H7 (cell line): ENCODE data around the gene PPP1R15A. TPM values are rescaled to one million over a fixed set of nuclear protein-coding genes. Genes with fewer than 3 reads are reported as not detected.
"Not testable (repeated sequence)": the region's sequence is repeated elsewhere in the genome, so short reads cannot be mapped to it uniquely, and the experiment has no call there.

ENCODE experiments used
- DNase-seq: peaks from one replicate; pipeline ENCODE4 v3.0.0; 2012
- H3K27me3 ChIP-seq: 2 replicates; pipeline ENCODE4 v1.6.0; 2011; ENCODE audit warnings: mild to moderate bottlenecking, low read length; ENCODE audit not compliant: control insufficient read depth, insufficient read depth
- H3K36me3 ChIP-seq: replicated peaks from 2 replicates; pipeline ENCODE4 v1.5.1; 2011; ENCODE audit warnings: low read length; ENCODE audit not compliant: control insufficient read depth, insufficient read depth
- H3K4me3 ChIP-seq: 2 replicates; pipeline ENCODE4 v1.5.1; 2011; ENCODE audit warnings: low read depth, mild to moderate bottlenecking, control low read depth, low read length, moderate library complexity; ENCODE audit not compliant: insufficient read depth
- total RNA-seq: library from RNA; depleted of rRNA; stranded (reverse); fragments of >200 nt; shearing (Covaris generic); gene quantifications from 2 replicates; pipeline ENCODE4 v1.2.3, GENCODE V29; 2014

Gene PPP1R15A
- total RNA-seq, 1 experiment from 2014 or later, result 20.3 TPM

GRCh38 chr19:48905664-48906063, 33.4 kb downstream of the PPP1R15A start:
- DNase-seq, result peak; percentile 71
- H3K4me3 ChIP-seq, result no peak overlapping the region
- H3K27me3 ChIP-seq, result no peaks in the 10 kb centered on the region
- H3K36me3 ChIP-seq, result peaks cover 14% of the 10 kb centered on the region

GRCh38 chr19:48906324-48906723, 34.1 kb downstream of the PPP1R15A start:
- Histone ChIP-seq H3K4me3 (no peak overlapping the region), H3K36me3 (peaks cover 14% of the 10 kb centered on the region), H3K27me3 (no peaks in the 10 kb centered on the region)
- DNase-seq, result no peak

- Histone ChIP-seq H3K27me3 (no peaks in the 10 kb centered on the region), H3K4me3 (no peak overlapping the region), H3K36me3 (peaks cover 12% of the 10 kb centered on the region)
- peak; percentile 16 for DNase-seq
Measured at GRCh38 chr19:48907671-48908070, 35.5 kb downstream of the PPP1R15A start.

DNA sequence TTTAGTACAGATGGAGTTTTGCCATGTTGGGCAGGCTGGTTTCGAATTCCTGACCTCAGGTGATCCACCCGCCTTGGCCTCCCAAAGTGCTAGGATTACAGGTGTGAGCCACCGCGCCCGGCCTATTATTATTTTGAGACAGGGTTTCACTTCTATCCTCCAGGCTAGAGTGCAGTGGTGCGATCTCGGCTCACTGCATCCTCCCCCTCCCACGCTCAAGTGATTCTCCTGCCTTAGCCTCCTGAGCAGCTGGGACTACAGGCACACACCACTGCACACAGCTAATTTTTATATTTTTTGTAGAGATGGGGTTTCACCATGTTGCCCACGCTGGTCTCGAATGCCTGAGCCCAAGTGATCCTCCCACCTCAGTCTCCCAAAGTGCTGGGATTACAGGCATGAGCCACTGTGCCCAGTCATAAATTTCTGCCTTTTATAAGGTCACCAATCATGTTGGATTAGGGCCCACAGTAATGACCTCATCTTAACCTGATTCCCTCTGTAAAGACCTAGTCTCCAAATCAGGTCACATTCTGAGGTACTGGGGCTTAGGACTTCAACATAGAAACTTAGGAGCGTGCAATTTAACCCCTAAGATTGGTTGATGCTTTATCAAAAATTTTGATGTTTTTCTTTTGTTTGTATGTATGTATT, 37.3 kb downstream of the PPP1R15A start:
- not testable (repeated sequence) for H3K27me3 ChIP-seq, H3K4me3 ChIP-seq, DNase-seq
- peaks cover 26% of the 10 kb centered on the region for H3K36me3 ChIP-seq

- no peaks in the 10 kb centered on the region for H3K27me3 ChIP-seq
- no peak for DNase-seq
- peaks cover 22% of the 10 kb centered on the region for H3K36me3 ChIP-seq
- no peak overlapping the region for H3K4me3 ChIP-seq
Measured at GRCh38 chr19:48910803-48911202, 38.6 kb downstream of the PPP1R15A start.

GRCh38 chr19:48913114-48913889, 41.1 kb downstream of the PPP1R15A start:
- H3K36me3 ChIP-seq, result peaks cover 22% of the 10 kb centered on the region

GRCh38 chr19:48914181-48914580, 42.0 kb downstream of the PPP1R15A start:
- no peak for DNase-seq
- H3K4me3 ChIP-seq, result no peak overlapping the region
- H3K36me3 ChIP-seq, result peaks cover 20% of the 10 kb centered on the region
- no peaks in the 10 kb centered on the region for H3K27me3 ChIP-seq

More at GRCh38 chr19:48913114-48913889, 41.1 kb downstream of the PPP1R15A start:
- H3K4me3 ChIP-seq, result no peak overlapping the region
- H3K27me3 ChIP-seq, result no peaks in the 10 kb centered on the region
- peak; percentile 75 for DNase-seq

GRCh38 chr19:48915757-48916156, 43.5 kb downstream of the PPP1R15A start:
- Histone ChIP-seq H3K4me3 (no peak overlapping the region), H3K36me3 (peaks cover 23% of the 10 kb centered on the region), H3K27me3 (no peaks in the 10 kb centered on the region)
- no peak for DNase-seq

GRCh38 chr19:48918071-48918470, 45.9 kb downstream of the PPP1R15A start:
- no peak for DNase-seq
- H3K4me3 ChIP-seq, result no peak overlapping the region

DNA sequence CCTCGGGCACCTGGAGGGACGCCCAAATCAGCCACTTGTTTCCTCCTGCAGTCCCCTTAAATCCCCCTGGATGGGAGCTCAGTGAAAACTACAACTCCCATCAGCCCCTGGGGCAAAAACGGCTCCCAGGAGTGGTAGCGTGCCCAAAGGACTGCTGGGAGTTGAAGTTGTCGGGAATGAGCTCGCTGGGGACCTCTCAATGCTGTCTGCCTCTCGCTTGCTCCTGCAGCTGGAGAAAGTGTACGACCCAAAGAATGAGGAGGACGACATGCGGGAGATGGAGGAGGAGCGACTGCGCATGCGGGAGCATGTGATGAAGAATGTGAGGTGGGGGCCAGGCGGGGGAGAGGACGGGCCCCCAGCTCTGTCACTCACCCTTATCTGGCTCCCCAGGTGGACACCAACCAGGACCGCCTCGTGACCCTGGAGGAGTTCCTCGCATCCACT, 46.6 kb downstream of the PPP1R15A start:
- Histone ChIP-seq H3K27me3 (no peaks in the 10 kb centered on the region), H3K36me3 (peaks cover 17% of the 10 kb centered on the region), H3K4me3 (no peak overlapping the region)
- DNase-seq, result peak; percentile 91

More at GRCh38 chr19:48918071-48918470, 45.9 kb downstream of the PPP1R15A start:
- Histone ChIP-seq H3K36me3 (peaks cover 23% of the 10 kb centered on the region), H3K27me3 (no peaks in the 10 kb centered on the region)

DNA sequence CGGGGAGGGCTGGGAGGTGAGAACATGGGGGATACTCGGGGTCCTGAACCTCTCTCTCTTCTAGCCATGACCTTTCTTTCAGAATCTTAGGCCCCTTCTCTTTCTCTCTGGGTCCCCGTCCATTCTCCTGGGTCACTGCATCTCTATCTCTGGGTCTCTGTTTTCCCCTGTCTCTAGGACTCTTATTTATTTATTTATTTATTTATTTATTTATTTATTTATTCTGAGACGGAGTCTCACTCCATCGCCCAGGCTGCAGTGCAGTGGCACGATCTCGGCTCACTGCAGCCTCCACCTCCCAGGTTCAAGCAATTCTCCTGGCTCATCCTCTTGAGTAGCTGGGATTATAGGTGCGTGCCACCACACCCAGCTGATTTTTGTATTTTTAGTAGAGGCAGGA, 47.0 kb downstream of the PPP1R15A start:
- peaks cover 15% of the 10 kb centered on the region for H3K36me3 ChIP-seq
- DNase-seq, H3K27me3 ChIP-seq, H3K4me3 ChIP-seq: not testable (repeated sequence)

GRCh38 chr19:48920949-48921348, 48.7 kb downstream of the PPP1R15A start:
- no peaks in the 10 kb centered on the region for H3K27me3 ChIP-seq
- H3K36me3 ChIP-seq, result peaks cover 13% of the 10 kb centered on the region
- no peak overlapping the region for H3K4me3 ChIP-seq
- no peak for DNase-seq

DNA sequence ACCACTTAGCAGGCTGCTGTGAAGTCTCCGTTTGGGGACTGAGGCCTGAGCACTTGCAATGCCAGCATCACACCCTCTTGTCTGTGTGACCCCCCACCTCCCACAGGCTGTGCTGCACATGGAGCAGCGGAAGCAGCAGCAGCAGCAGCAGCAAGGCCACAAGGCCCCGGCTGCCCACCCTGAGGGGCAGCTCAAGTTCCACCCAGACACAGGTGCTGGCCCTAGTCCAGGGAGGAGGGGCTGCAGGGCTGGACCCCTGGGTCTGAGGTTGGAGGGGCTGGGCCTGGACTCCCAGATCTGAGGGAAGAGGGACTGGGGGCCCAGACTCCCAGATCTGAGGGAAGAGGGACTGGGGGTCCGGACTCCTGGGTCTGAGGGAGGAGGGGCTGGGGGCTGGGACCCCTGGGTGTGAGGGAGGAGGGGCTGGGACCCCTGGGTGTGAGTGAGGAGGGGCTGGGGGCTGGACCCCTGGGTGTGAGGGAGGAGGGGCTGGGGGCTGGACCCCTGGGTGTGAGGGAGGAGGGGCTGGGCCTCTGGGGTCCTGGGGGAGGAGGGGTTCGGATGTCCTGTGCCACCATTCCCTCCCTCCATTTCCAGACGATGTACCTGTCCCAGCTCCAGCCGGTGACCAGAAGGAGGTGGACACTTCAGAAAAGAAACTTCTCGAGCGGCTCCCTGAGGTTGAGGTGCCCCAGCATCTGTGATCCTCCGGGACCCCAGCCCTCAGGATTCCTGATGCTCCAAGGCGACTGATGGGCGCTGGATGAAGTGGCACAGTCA, 49.7 kb downstream of the PPP1R15A start:
- H3K27me3 ChIP-seq, result no peaks in the 10 kb centered on the region
- no peak for DNase-seq
- H3K36me3 ChIP-seq, result peaks cover 13% of the 10 kb centered on the region
- H3K4me3 ChIP-seq, result no peak overlapping the region

GRCh38 chr19:48922548-48923490, 50.6 kb downstream of the PPP1R15A start:
- H3K36me3 ChIP-seq, result peaks cover 13% of the 10 kb centered on the region
- no peaks in the 10 kb centered on the region for H3K27me3 ChIP-seq
- peak; percentile 40 for DNase-seq
- H3K4me3 ChIP-seq, result no peak overlapping the region
